ENCODE data around the gene PLAAT5.

GRCh38 chr11:63504933-63505586 lies 14.1 kb upstream of the PLAAT5 start:
- no peak for TF ChIP-seq CTCF (conservative IDR thresholded peaks at IDR 0.05 in 1 of 2, IDR thresholded peaks at IDR 0.05 in 1 of 2; ENCODE audit: low read depth in 1 of 2, low read length in 2 of 2)
- TF ChIP-seq EZH2 (IDR thresholded peaks at IDR 0.05; ENCODE audit: low read length, missing control alignments) = no peak
